ENCODE data around the gene ARID1B.
A peak's percentile ranks its signal among the peaks of the same experiment; 100 is the strongest.

The ARID1B gene

DNA sequence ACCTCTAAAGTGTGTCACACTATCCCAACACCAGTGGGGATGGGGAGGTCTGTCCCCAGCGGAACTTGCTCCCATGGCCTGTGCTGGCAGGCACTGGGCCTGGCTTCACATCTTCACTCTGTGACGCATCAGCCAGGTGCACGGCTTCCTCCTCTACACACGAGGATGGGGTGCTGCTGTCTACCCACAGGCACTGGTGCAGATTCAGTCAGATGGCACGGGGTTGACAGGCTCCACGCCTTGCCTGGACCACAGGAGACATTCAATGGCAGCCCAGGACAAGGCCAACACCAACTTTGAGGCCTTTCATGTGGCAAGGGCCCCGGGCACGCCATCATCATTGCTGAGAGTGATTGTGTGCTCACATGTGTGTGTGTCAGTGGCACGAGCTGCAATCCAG lies 453.7 kb downstream of the ARID1B start:
- DNase-seq (ENCODE audit: low read depth in 1 of 2, low spot score in 1 of 2): no peak

DNA sequence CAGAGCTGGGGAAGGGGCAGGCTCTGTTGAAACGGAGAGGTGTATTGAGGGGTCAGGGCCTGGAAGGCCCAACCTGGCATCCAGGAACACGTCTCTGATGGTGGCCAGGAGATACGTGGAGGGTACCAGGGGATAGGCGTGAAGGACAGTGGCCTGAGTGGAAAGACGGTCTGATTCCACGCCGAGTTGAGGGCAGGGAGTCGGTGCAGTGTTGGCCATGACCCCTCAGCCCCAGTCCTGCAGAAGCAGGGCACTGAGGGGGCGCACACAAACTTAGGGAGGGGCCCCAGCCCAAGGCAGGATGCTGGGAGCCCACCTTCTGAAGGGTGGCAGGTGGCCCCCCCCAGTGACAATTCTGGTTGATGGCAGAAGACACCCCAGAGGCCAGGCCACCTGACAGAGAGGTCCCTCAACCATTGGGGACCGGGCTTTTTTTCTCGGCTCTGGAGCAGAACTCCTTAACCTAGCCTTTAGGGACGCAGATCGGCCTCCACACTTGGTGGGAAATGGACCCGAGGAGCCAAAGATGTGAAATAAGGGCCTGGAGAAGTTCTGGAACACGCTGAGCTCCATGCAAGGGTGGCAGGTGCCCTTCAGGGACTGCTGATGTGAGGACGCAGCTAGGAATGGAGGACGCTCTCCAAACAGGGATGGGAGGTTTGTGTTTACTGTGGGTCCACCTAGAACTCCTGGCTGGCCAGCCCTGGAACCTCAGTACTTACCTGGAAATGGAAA lies 455.1 kb downstream of the ARID1B start:
- no peak for DNase-seq (ENCODE audit: low read depth in 1 of 2, low spot score in 1 of 2)

DNA sequence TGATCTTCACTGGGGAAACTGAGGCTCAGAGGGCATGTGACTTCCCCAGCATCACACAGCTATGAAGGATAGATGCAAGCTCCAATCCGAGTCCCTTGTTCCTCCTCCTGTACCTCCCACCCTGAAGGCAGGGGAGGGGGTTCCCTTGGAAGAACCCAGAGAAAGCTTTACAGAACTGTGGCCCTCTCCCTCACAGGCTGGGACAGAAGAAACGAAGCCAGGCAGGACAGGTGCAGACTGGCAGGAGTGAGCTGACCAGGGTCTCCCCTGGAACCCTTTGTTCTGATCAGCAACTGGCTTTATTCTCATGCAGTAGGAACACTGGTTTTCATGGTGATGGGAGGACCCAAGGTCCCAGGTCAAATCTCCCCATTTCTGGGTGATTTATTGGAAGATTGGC lies 456.0 kb downstream of the ARID1B start:
- no peak for DNase-seq (ENCODE audit: low read depth in 1 of 2, low spot score in 1 of 2)

DNA sequence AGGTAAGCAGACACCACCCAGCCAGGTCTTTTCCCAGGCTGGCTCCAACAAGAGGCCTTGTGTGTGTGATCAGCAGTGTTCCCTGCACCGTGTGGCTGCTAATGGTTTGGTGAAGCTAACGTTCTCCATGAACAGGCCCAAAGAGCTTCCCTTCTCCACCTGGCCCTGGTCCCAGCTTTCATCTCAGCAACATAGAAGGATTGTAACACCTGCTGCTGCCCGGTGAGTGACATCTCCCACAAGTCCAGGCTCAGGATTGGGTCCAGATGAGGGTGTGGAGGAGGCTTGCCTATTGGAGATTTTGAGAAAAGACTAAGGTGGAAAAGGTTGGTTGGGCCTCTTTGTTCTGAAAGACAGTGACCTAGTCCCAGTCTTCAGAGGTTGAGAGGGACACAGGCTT lies 456.5 kb downstream of the ARID1B start:
- DNase-seq (ENCODE audit: low read depth in 1 of 2, low spot score in 1 of 2): no peak

DNA sequence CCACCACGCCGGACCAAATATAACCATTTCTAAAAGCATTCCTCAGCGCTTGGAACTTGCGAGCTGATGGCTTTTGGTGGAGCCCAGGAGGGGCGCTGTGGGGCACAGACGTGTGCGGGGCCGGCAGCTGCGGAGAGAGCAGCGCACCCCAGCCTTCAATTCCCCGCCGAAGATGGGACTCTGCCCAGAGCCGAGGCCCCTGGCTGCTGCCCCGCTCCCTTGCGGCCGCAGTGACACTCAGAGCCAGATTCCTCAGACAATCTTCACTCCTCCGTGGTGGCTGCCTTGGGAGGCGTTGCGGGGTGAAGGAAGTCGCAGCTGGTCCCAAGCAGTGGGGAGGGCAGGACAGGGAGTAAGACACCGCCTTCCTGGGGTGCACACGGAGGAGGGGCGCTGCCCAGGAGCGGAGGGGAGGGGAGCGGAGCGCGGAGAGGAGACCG lies 458.4 kb downstream of the ARID1B start:
- peak in 1 of 2 donors; percentile 44 for DNase-seq (ENCODE audit: low read depth in 1 of 2, low spot score in 1 of 2)

DNA sequence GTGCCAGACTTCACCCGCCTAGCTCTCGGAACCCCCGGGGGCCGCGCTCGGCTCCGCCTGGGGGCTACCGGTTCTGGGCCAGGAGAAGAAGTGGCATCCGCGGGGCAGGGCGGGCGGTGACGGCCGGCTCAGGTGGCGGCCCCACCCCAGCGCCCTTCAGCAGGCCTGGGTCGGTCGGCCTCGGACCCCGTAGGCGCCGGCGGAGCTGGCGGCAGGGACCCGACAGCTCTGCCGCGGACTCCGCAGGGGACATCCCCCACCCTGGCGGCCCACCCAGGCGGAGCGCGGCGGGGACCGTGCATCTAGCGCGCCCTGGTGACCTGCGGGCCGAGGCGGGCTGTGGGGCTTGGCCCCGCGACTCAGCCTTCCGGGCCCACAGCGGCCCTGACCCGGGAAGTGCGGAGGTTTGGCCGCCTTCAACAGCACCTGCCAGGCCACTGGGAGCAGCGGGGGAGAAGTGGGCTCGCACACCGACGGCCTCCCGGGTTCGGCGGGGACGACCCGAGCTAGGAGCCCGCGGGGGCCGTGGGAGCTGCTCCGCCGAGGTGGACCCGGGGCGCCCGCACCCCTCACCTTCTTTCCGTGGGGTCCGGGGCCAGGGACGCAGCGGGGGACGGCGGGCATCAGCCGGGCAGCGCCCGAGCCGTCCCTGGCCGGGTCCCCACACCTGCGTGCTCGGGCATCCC lies 459.0 kb downstream of the ARID1B start:
- no peak for DNase-seq (ENCODE audit: low read depth in 1 of 2, low spot score in 1 of 2)

DNA sequence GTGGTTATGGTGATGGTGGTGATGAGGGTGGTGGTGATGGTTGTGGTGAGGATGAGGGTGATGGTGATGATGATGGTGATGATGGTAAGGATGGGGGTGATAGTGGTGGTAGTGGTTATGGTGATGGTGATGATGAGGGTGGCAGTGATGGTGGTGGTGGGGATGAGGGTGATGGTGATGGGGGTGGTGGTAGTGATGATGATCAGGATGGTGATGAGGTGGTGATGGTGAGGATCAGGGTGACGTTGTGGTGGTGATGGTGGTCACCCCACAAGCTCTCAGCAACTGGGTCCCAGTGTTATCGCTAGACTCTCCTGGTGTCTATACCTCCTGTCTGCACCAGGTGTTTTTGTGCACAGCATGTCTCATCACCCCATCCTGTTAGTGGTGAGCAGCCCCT lies 461.2 kb downstream of the ARID1B start:
- no peak for DNase-seq (ENCODE audit: low read depth in 1 of 2, low spot score in 1 of 2)

DNA sequence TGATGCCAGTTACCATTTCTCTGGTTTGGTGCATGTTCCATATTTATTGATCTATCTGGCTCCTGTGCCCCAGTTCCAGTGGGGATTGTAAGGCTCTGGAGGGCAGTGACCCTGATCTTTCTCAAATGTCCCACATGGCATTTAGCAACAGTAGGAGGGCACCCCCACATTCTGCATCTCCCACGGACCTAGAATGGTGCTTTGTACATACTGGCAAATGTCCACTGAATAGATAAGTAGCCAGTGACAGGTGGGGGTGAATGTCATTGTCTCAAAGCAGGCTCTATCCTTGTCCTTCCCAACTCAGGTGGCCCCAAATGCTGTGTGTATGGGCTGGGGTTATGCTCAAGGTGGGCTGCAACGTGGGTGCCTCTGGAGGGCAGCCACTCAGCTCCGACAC lies 462.0 kb downstream of the ARID1B start:
- DNase-seq (ENCODE audit: low read depth in 1 of 2, low spot score in 1 of 2): no peak

DNA sequence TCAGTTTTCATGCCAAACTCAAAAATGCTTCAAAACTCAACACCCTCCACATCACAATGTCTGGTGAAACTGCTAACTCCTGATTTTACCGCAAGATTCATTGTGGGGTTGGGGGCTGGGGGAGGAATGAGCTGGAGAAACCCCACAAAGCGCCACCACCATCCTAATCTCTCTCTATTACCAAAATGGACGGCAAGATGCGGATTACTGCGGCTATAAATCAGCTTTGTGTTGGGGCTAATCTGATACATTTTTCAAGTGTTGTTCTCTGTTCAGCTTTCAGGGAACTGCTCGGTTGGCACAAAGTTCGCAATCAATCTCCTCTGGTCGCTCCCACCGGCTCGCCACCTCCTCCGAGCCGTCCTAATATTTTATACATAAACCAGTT lies 462.5 kb downstream of the ARID1B start:
- no peak for DNase-seq (ENCODE audit: low read depth in 1 of 2, low spot score in 1 of 2)

DNA sequence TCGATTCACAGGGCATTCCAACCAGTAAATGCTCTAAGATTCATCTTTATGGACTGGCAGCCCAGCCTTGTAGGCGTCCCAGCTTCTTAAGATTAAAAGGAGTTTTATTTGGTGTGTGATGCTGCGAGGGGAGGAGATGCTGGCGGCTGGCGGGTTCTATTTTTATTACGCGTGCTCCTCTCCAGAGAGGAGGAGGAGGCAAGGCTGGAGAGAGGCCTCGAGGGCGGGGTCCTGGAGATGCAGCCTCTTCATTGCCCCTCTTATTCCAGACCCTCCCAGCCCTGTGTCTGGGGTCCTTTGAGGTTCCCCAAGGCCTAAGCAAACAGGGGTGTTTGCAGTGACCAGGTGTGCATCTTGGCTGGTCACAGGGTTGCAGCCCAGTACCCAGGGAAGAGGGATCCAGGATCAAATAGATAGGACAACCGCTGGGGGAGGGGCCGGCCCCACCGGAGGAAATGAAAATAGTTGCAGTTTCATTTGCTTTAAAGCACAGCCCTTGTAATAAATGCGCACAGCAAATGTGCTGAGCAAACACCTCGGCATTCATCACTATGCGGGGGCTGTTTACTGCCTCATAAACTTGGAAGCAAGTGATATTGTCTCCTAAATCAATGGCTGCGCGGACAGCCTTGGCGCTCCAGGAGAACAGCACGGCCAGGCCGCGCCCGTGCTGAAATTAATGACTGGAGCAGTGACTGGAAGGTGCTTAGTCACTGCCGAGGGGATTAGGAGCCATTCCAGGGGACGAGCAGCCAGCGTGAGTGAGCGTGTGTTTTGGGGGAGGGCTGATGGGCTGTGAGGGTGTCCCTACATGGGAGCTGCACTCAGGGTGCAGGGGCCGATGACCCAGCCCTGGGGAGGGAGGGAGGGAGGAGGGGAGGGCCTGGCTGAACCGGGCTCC lies 463.1 kb downstream of the ARID1B start:
- no peak for DNase-seq (ENCODE audit: low read depth in 1 of 2, low spot score in 1 of 2)

DNA sequence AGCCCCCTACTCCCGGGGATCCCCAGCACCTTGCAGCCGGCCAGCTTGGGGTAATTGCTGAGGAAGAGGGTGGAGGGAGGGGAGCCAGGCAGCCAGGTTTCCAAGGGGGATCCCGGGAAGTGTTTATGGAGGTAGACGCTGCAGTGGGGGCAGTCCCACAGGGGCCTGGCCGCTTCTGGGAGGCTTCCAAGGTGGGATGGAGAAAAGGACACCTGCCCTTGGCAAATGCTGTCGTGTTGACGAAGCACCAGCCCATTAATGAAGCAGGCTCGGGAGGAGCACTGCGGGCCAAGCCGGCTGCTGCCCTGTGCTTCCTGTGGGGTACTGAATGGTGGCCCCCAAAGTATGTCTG lies 463.8 kb downstream of the ARID1B start:
- no peak for DNase-seq (ENCODE audit: low read depth in 1 of 2, low spot score in 1 of 2)

DNA sequence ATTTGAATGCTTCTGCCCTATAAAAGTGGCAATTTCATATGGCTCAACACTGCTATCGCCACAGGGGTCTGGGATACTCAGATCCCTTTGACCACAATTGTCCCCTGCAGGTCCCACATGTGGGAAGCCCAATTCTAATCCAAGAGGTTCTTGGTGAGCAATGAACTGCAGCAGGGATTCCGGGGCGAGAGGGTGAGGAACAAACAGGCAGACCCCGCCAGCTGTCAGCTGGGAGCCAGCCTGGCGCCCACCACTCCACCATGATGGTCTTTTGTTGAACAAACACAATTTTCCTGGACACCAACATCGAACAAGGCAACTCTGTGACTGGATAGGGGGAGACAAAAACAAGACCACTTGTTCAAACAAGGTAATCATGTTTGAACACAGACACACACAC lies 465.6 kb downstream of the ARID1B start:
- DNase-seq (ENCODE audit: low read depth in 1 of 2, low spot score in 1 of 2): no peak

DNA sequence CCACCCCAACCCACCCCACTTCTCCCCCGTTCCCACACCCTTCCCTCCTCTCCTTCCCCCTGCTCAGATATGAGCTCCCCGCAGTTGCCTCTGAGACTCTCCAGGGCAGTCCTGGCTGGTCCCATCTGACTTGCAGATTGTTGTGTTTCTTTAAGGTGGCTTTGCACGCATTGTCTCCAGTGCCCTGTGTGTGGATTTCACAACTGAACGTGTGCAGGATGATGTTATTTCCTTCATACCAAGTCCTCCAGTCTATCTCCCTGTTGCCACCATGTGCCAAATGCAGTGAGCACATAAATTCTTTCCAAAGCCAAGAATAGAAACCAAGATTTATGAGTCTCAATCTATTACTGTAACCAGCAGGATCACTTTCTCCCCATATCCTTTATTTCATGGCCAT lies 467.0 kb downstream of the ARID1B start:
- no peak for DNase-seq (ENCODE audit: low read depth in 1 of 2, low spot score in 1 of 2)

DNA sequence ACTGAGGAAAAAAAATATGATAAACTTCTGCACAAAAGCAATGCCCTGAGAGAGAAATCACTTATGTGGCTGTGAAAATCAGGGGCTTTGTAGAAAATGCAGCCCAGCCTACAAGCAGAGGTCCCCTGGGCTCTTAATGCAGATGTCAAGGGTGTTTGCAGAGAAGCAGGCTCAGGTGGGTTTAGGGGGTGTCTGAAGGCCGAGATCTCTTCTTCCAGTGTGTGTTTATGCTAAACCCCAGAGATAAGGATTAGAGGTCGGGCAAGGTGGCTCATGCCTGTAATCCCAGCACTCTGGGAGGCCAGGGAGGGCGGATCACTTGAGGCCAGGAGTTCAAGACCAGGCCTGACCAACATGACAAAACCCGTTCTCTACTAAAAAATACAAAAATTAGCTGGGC lies 467.6 kb downstream of the ARID1B start:
- no peak for DNase-seq (ENCODE audit: low read depth in 1 of 2, low spot score in 1 of 2)

DNA sequence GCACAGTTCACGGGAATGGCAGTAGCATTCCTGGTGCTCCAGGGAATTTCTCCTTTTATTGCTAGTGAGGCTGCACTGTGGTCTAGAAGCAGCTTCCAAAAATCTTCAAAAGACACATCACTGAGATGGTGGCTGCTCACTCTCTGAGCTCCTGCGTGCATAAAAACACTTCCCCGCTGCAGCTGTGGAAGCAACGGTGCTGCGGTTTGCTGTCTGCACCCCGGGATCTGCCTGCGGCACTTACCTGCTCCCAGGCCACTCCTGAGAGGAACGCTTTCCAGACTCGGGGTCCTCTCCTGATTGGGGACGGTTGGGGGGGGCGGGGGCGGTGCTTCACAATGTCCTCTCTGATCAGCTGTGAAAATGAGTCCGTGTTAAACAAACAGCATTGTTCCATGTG lies 468.3 kb downstream of the ARID1B start:
- DNase-seq (ENCODE audit: low read depth in 1 of 2, low spot score in 1 of 2): no peak

DNA sequence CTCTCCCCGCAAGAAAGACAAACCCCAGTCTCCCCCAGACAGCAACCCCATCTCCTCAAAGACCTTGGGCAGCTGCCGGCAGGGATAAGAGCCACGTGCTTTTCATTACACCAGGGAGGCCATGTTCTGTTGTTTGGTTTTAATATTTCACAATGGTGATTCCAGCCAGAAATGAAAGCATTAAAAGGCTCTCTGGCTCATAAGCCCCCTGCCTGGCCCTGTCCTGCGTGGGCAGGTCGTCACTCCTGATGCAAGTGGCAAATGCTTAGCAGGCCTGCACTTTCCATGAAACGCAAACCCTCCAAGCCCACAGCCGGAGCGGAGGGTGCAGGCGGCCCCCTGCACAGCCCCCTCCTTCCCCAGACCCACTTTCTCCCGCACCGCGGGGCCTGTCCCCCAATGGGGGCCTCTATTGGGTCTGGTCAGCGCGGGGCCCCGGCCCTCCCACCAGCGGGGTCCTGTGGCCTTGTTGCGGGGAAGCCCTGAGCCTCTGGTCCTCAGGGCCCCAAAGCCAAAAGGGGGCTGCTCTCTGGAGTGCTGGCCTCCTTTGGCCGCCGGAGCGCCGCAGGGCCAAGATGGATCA lies 469.0 kb downstream of the ARID1B start:
- DNase-seq (ENCODE audit: low read depth in 1 of 2, low spot score in 1 of 2): no peak

DNA sequence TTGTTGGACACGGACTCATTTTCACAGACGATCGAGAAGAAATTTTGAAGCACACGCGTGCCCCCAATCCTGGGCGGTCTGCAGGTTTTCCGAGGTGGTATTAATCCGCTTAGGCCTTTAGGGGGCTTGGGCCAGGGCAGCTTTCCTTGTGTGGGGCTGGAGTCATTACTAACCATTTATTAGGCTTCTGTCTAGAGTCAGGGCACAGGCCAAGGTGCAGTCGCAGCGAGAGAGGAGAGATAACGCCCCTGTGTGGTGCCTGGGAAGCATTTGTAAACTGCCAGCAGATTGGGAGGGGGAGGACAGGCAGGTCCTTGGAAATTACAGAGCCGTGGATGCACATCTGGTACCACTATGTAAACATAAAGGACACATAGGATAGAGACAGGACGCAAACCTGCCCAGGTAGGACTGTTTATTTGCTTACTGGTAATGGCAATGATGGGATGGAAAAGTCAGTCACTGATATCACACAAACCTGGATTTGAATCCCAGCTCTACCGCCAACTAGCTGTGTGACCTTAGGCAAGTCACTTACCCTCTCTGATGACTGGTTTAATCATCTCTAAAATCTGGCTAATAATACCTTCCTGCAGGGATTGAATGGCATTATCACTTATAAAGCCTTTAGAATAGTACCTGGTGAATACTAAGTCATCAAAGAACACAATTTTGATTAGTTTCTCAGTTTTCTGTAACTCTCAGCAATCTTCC lies 469.8 kb downstream of the ARID1B start:
- DNase-seq (ENCODE audit: low read depth in 1 of 2, low spot score in 1 of 2): no peak

DNA sequence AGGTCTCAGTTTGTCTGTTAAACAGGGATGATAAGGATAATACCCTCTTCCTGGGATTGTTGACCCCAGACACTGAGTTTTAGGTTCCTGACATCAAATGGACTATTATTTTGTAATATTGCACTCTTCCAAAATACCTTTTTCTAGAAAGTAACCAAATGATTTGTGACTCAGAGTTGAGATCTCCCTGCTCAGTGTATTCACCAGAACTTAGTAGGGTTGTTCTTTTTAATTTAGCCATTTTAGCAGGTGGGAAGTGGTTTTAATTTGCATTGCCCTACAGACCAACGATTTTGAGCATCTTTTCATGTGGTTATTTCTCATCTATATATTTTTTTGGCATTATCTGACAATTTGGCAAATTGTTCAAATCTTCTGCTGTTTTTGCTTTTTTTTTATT lies 471.1 kb downstream of the ARID1B start:
- DNase-seq (ENCODE audit: low read depth in 1 of 2, low spot score in 1 of 2): no peak

DNA sequence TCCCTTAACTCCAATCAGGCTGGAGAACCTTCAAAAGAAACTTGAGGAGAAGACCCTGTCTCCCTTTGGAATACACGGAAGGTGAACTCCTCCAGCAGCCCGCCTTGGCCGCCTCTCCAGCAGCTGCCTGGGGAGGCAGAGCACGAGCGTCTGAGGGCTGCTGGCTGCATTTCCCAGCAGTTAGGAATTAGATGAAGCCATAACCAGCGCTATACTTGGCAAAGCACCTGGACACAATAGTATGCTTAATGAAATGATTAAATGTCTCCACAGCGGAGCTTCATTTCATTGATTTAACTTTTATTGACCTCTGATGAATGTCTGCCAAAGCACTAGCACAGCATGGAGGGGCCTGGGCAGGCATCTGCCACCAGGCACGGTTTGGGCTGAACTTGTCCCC lies 472.6 kb downstream of the ARID1B start:
- DNase-seq (ENCODE audit: low read depth in 1 of 2, low spot score in 1 of 2): no peak

DNA sequence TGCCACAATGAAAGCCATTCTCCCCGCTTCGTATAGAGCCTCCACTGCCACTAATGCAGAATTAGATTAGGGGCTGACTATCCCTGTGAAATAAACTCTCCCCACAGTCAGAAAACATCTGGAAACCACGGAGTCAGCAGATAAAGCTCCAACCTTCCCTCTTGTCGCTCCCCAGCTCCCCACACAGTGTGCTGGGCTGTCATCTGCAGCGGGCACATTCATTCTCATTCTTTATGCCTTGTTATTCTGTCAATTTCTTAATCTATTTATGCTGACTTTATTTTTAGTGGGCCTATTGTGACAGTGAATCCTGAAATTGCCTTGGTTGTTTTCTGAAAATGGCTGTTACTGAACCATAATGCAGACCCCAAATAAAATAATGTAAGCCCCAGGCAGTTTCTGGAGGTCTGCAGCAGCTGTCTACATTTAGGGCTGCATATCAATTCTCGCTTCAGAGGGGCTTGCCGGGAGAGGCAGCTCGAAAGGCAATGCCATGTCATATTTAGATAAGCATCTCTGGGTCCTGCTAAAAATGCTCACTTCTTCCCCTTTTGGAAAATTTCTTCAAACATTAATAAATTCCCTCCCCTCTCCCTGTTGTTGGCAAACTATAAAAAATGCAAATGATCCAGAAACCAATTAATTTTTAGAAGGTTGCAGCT lies 474.5 kb downstream of the ARID1B start:
- no peak for DNase-seq (ENCODE audit: low read depth in 1 of 2, low spot score in 1 of 2)

DNA sequence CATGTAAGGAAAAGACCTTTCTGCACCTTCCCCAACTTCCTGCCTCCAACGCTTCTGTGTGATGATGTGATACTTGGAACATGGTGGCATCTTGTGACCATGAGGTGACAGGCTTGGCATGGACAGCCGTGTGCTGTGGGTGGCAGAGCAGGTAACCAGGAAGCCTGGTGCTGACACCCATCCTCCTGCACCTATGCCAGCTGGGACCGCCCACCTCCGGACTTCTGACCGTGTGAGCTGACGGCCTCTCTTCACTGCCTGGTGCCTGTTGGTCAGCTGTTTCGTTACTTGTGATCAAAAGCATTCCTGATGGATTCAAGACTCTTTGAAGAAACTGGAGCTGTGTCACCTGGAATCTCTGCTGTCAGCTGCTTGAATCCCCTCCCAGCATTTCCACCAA lies 475.8 kb downstream of the ARID1B start:
- no peak for DNase-seq (ENCODE audit: low read depth in 1 of 2, low spot score in 1 of 2)
